Activated effector memory CD4-positive, alpha-beta T cell treated with anti-CD3 and anti-CD28 coated beads, Interleukin-2, amount 50 U/mL, for 16 hours (primary cell): ENCODE measurements around the gene LINGO4.

ENCODE experiments used
- DNase-seq: peaks from one replicate; pipeline ENCODE4 v3.0.0-alpha.2; 2020

LINGO4 gene

DNA sequence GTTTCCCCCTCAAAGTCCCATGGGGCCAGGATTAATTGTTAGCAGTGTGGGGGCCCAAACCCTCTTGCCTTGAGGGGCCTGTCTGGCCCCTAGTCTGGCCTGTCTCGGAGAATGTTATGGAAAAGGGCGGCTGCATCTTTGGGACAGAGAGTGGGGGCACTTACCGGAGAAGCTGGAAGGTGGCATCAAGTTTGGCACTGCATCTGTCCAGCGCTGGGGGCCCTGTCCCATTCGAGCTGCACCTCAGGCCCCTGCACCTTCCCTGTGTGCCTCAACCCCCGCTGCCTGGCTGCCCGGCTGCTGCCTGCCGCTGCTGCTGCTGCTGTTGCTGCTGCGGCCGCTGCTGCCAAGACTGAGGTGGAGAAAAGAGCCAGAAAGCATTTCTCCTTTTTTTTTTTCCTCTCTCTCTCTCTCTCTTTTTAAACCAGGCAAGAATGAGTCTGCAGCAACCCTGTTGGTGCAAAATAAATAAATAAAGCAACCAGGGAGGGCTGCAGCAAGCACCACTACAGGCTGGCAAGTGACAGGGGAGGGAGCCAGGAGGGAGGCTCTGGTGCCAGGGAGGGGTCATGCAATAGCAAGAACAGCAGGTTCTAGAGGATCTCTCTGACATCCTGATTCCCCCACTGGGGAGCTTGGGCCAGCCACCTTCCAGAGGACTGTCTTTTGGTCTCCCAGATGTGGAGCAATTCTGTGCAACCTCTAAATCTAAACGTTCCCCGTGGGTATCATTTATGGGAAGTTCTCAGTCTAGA lies at the start of gene LINGO4:
Gene LINGO4, minus strand, starts transcription at position 354 of the 755 bp plus-strand sequence. CDS start 2,715 bp downstream, outside the sequence.
- no peak for DNase-seq

- no peak for DNase-seq
Measured at GRCh38 chr1:151854658-151855057, 49.4 kb upstream of the LINGO4 start.

- DNase-seq = no peak
Measured at GRCh38 chr1:151853411-151853943, 48.3 kb upstream of the LINGO4 start, which contains the start of gene THEM5. Gene THEM5, minus strand, starts transcription at chr1:151853712. Its CDS starts 147 bp downstream, at chr1:151853565.

GRCh38 chr1:151852733-151853132 lies 47.5 kb upstream of the LINGO4 start:
- no peak for DNase-seq

GRCh38 chr1:151851886-151852285 lies 46.7 kb upstream of the LINGO4 start:
- no peak for DNase-seq

GRCh38 chr1:151849871-151850270 lies 44.7 kb upstream of the LINGO4 start:
- DNase-seq = no peak

GRCh38 chr1:151849126-151849525 lies 43.9 kb upstream of the LINGO4 start:
- no peak for DNase-seq

DNA sequence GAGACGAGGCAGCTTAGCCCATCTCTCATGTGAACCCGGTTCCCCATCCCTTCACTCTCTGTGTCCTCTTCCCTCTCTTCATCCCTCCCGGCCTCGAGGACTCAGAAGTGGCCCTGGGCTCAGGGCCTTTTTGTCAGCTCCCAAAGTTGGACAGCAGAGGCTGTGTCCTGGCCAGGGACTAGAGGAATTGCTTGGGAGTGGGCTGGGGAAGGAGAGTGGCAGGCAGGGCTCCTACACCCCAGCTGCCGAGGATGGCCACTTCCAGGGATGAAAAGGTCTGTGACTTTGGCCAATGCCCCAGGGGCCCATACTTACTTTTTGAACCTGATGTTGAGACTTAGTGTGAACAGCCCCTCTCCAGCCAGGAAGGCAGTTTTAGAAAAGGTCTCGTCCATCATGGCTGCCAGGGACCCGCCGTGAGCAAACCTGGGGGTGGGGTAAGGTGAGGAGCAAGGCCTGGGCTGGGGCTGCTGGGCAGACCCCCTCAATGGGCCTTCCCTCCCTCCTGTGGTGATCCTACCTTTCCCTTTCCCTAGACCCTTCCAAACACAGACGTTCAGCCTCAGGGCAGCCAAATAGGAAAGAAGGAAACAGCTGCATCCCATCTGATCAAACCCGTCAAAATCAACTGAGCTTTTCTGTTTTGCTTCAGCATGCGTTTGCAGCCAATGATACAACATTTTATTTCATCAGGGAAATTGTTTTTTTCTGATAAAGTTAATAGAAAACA lies 42.8 kb upstream of the LINGO4 start:
- no peak for DNase-seq

- peak; percentile 62 for DNase-seq
Measured at GRCh38 chr1:151846686-151847237, 41.5 kb upstream of the LINGO4 start.

- peak; percentile 60 for DNase-seq
Measured at GRCh38 chr1:151846062-151846568, 40.9 kb upstream of the LINGO4 start.

- DNase-seq = no peak
Measured at GRCh38 chr1:151843398-151843797, 38.2 kb upstream of the LINGO4 start.

DNA sequence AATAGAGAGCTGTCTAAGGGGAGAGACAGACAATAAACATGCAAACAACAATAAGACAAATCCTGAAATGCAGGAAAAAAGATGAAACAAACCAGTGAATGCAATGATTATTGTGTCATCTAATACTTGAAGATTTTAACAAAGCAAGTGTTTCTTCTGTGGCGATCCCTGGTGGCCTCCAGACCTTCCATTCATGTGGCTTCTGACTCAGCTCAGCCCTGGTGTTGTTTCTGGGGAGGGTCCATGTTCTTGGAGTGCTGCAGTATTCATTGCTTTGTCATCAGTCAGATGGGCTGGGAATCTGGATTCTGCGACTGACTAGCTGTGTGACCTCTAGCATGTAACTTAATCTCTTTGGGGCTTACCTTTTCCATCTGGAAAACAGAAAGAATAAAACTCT lies 35.9 kb upstream of the LINGO4 start:
- no peak for DNase-seq

GRCh38 chr1:151840421-151840820 lies 35.2 kb upstream of the LINGO4 start:
- DNase-seq = no peak

DNA sequence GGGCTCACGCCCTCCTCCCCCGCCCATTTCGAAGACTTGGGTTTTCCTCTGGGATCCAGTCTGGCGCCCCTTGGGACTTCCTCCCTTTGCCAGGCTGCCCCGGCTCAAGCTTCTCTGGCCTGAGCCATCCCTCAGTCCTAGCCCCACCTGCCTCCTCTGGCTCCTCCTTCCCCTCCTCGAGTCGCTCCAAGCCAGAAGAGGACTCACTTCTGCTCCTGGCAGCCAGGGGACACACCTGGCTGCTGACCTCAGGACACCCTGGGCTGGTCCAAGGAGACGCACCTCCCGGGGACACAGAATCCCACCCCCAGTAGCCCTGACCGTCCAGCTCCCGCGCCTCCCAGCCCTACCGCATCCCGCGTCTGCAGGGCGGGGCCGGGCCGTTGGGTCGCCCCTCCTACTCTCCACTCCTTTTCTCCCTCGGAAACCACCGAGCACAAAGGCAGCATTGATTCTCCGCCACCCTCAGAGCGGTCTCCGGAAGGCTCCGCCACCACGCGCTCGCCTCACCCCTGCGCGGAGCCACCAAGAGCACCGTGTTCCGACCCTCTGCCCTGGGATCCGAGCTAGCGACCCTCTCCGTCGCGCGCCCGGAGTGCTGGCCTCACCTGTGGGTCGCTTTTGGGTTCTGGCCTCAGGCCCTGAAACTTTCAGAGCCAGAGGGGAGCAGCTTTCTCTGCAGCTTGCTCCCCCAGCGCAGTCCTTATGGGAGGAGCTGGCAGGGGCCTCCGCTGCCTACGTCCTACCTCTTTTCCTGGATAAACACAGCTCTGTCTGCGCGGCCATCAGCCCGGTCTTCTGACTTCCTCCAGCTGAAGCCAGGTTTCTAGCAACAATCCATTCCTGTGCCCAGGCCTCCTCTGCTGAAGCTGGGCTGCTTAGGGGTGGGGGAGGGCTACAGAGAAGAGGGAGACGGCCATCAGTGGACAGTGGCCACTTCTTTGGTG lies 34.5 kb upstream of the LINGO4 start, which contains the start of gene C2CD4D:
Gene C2CD4D, minus strand, starts transcription at position 364 of the 947 bp plus-strand sequence. CDS start 831 bp downstream, outside the sequence.
- peak; percentile 90 for DNase-seq

DNA sequence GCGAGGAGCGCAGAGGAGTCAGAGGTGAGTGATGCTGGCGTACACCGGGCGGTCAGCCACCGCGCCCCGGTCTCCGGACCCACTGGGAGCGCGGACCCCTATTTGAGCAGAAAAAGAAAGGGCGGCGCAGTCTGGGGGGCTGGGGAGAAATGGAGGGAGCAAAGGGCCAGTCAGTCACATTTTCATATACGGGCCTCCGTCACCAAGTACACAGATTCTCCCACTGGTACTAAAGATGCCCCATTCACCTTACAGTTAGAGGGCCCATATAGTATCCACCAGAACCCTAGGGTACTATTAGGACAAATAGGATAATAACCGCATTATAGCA lies 33.8 kb upstream of the LINGO4 start:
- no peak for DNase-seq

GRCh38 chr1:151838222-151839081 lies 33.2 kb upstream of the LINGO4 start:
- peak; percentile 83 for DNase-seq

GRCh38 chr1:151837884-151838221 lies 32.6 kb upstream of the LINGO4 start:
- peak; percentile 66 for DNase-seq

- DNase-seq = peak; percentile 73
Measured at GRCh38 chr1:151837197-151837596, 32.0 kb upstream of the LINGO4 start.

GRCh38 chr1:151835596-151835995 lies 30.4 kb upstream of the LINGO4 start:
- no peak for DNase-seq

DNA sequence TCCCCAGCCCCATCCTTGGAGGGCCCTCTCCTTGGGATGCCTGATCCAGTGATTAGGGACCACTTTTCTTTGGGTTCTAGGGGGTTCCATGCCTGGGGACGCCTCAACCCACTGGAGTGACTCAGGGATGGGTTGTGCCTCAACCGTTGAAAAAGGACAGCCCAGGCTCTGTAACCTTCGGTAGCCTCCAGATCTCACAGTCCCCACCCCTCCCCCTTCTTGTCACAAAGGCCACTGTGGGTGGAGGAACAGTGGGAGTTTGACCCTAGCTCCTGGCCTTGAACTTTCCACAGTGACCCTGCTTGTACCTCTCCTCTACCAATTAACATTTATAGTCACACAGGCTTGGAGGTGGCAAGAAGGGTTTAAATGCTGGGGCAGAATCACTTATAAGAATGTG lies 29.0 kb upstream of the LINGO4 start:
- no peak for DNase-seq

DNA sequence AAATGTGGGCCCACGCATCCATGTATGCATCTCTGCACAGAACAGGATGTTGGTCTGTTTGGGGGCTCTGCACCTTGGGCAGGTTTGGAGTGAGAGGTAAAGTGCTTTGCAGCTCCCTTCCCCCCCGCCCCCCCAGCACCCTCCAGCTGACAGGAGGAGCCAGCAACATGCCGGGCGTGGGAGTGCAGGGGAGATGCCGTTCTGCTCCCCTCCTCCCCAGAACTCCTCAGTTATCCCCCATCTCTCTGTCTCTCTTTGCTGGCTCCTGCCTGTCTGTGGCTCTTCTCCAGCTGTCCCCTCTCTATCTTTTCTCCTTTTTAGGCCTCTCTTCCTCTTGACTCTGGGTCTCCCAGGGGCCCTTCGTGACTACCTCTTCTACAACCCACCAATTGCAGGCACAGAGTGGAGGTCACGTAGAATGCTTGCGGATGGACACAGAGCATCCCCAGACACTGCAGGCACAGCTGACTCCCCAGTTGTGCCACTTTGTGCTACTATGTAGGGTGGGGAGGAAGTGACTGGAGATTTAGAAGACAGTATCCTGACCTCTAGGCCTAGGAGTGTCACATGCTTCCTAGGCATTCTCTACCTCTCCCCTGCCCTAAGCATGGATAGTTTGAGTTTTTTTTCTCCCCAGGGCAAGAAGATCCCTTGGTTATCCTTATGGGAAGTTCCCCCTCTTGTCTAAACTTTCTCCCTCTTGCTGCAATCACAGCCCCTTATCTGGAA lies 28.1 kb upstream of the LINGO4 start:
- no peak for DNase-seq
